Measurements from ENCODE around the gene LRP1-AS.

LRP1-AS gene

DNA sequence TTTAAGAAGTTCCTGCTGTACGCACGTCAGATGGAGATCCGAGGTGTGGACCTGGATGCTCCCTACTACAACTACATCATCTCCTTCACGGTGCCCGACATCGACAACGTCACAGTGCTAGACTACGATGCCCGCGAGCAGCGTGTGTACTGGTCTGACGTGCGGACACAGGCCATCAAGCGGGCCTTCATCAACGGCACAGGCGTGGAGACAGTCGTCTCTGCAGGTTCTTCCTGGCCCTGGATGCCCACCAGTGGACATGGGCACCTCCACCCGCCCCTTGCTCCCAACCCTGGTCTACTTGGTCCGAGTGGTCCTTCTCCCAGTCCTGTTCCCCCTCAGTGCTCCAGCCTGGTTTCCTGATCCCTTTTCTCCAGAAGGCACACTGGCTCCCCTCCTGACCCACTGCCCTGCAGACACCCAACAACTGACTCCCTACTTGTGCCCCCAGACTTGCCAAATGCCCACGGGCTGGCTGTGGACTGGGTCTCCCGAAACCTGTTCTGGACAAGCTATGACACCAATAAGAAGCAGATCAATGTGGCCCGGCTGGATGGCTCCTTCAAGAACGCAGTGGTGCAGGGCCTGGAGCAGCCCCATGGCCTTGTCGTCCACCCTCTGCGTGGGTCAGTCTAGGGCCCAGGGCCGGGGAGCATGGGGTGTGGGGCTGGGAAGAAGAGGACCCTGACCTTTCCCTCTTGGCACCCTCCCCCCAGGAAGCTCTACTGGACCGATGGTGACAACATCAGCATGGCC, 32.1 kb upstream of the LRP1-AS start:
- no peaks in the 10 kb centered on the region for H4K20me1 ChIP-seq (ENCODE audit: insufficient read depth)
- TF ChIP-seq, protein P1, sequence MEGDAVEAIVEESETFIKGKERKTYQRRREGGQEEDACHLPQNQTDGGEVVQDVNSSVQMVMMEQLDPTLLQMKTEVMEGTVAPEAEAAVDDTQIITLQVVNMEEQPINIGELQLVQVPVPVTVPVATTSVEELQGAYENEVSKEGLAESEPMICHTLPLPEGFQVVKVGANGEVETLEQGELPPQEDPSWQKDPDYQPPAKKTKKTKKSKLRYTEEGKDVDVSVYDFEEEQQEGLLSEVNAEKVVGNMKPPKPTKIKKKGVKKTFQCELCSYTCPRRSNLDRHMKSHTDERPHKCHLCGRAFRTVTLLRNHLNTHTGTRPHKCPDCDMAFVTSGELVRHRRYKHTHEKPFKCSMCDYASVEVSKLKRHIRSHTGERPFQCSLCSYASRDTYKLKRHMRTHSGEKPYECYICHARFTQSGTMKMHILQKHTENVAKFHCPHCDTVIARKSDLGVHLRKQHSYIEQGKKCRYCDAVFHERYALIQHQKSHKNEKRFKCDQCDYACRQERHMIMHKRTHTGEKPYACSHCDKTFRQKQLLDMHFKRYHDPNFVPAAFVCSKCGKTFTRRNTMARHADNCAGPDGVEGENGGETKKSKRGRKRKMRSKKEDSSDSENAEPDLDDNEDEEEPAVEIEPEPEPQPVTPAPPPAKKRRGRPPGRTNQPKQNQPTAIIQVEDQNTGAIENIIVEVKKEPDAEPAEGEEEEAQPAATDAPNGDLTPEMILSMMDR (conservative IDR thresholded peaks at IDR 0.05; ENCODE audit: low read depth, low read length) = no peak
- H2AFZ ChIP-seq (ENCODE audit: low read depth) = no peak overlapping the region
- H3K4me3 ChIP-seq (IDR thresholded peaks at IDR 0.05; ENCODE audit: insufficient read depth, low read depth, low read length) = no peak overlapping the region
- H3K27me3 ChIP-seq (ENCODE audit: insufficient read depth, low read depth) = no peaks in the 10 kb centered on the region
- H3K79me2 ChIP-seq (ENCODE audit: insufficient read depth, low read depth) = no peaks in the 10 kb centered on the region
- H3K9ac ChIP-seq = no peak overlapping the region
- no peak overlapping the region for H3K4me2 ChIP-seq
- peaks cover 4% of the 10 kb centered on the region for H3K4me1 ChIP-seq (ENCODE audit: low read depth, poor library complexity, severe bottlenecking)
- no peaks in the 10 kb centered on the region for H3K36me3 ChIP-seq (ENCODE audit: insufficient read depth)
- H3K27ac ChIP-seq = no peak overlapping the region

DNA sequence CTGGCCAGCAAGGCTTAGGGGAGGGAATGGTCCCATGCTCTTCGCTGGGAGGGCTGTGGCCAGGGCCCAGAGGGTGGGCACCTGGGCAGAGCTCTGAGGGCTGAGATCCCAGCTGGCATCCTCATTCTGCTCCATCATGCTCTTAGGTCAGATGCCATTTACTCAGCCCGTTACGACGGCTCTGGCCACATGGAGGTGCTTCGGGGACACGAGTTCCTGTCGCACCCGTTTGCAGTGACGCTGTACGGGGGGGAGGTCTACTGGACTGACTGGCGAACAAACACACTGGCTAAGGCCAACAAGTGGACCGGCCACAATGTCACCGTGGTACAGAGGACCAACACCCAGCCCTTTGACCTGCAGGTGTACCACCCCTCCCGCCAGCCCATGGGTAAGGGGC, 30.8 kb upstream of the LRP1-AS start:
- Histone ChIP-seq H3K9ac (no peak overlapping the region), H3K4me1 (ENCODE audit: low read depth, poor library complexity, severe bottlenecking) (peaks cover 2% of the 10 kb centered on the region), H3K27me3 (ENCODE audit: insufficient read depth, low read depth) (no peaks in the 10 kb centered on the region), H3K4me3 (IDR thresholded peaks at IDR 0.05; ENCODE audit: insufficient read depth, low read depth, low read length) (no peak overlapping the region), H4K20me1 (ENCODE audit: insufficient read depth) (no peaks in the 10 kb centered on the region), H2AFZ (ENCODE audit: low read depth) (no peak overlapping the region), H3K4me2 (no peak overlapping the region), H3K79me2 (ENCODE audit: insufficient read depth, low read depth) (no peaks in the 10 kb centered on the region), H3K36me3 (ENCODE audit: insufficient read depth) (no peaks in the 10 kb centered on the region), H3K27ac (no peak overlapping the region)
- TF ChIP-seq, protein P1 (conservative IDR thresholded peaks at IDR 0.05; ENCODE audit: low read depth, low read length) = no peak

DNA sequence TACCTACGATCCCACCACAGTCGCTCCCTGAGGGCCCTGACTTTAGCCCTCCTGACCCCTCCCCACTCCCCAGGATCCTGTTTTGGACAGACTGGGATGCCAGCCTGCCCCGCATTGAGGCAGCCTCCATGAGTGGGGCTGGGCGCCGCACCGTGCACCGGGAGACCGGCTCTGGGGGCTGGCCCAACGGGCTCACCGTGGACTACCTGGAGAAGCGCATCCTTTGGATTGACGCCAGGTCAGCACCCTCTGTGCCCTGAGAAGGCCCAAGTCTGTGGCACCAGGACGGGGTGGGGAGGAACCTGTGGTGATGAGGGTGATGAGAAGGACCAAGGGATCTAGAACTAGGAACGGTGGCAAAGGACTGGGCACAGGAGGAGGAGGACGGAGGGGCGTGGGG, 29.9 kb upstream of the LRP1-AS start:
- no peaks in the 10 kb centered on the region for H3K4me1 ChIP-seq (ENCODE audit: low read depth, poor library complexity, severe bottlenecking)
- no peaks in the 10 kb centered on the region for H3K27me3 ChIP-seq (ENCODE audit: insufficient read depth, low read depth)
- H3K9ac ChIP-seq = no peak overlapping the region
- H3K4me2 ChIP-seq = no peak overlapping the region
- no peak overlapping the region for H3K4me3 ChIP-seq (IDR thresholded peaks at IDR 0.05; ENCODE audit: insufficient read depth, low read depth, low read length)
- H3K27ac ChIP-seq = no peak overlapping the region
- no peaks in the 10 kb centered on the region for H3K79me2 ChIP-seq (ENCODE audit: insufficient read depth, low read depth)
- H2AFZ ChIP-seq (ENCODE audit: low read depth) = no peak overlapping the region
- H4K20me1 ChIP-seq (ENCODE audit: insufficient read depth) = no peaks in the 10 kb centered on the region
- no peaks in the 10 kb centered on the region for H3K36me3 ChIP-seq (ENCODE audit: insufficient read depth)
- TF ChIP-seq, protein P1 (conservative IDR thresholded peaks at IDR 0.05; ENCODE audit: low read depth, low read length) = no peak

DNA sequence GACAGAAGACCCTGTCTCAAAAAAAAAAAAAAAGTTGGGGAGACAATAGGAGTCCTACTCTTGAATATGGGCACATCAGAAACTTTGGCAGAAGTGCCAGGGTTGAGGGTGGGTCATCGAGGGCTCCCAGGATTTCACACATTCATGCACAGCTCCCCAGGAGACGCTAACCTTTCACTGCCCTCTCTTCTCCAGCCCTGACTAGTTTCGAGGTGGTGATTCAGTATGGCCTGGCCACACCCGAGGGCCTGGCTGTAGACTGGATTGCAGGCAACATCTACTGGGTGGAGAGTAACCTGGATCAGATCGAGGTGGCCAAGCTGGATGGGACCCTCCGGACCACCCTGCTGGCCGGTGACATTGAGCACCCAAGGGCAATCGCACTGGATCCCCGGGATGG, 29.4 kb upstream of the LRP1-AS start:
- Histone ChIP-seq H3K4me1 (ENCODE audit: low read depth, poor library complexity, severe bottlenecking) (no peaks in the 10 kb centered on the region), H4K20me1 (ENCODE audit: insufficient read depth) (no peaks in the 10 kb centered on the region), H3K36me3 (ENCODE audit: insufficient read depth) (no peaks in the 10 kb centered on the region), H2AFZ (ENCODE audit: low read depth) (no peak overlapping the region), H3K27me3 (ENCODE audit: insufficient read depth, low read depth) (no peaks in the 10 kb centered on the region), H3K4me3 (IDR thresholded peaks at IDR 0.05; ENCODE audit: insufficient read depth, low read depth, low read length) (no peak overlapping the region), H3K9ac (no peak overlapping the region), H3K27ac (no peak overlapping the region), H3K79me2 (ENCODE audit: insufficient read depth, low read depth) (no peaks in the 10 kb centered on the region), H3K4me2 (no peak overlapping the region)
- TF ChIP-seq, protein P1 (conservative IDR thresholded peaks at IDR 0.05; ENCODE audit: low read depth, low read length) = no peak

All from KMS-11 (cell line).